H1 (cell line): ENCODE data around the gene FBLN2. TPM values are rescaled to one million over a fixed set of nuclear protein-coding genes. Genes with fewer than 3 reads are reported as not detected.

Source experiments
- CTCF ChIA-PET: fragments of 300-600 bp; sonication (Branson Sonifier 250); formaldehyde crosslinking; loops from one replicate; lab custom pipeline; 2021; ENCODE audit not compliant: partially characterized antibody; lab: Charles Lee
- POLR2A ChIA-PET: fragments of 300-600 bp; sonication (Branson Sonifier 250); formaldehyde crosslinking; loops from one replicate; lab custom pipeline; 2021; ENCODE audit warnings: inconsistent platforms; ENCODE audit not compliant: partially characterized antibody; lab: Charles Lee
- DNase-seq, 2 experiments: peaks; one replicate each; pipeline versions ENCODE4 v3.0.0 to v3.0.0-alpha.2; 2010 to 2022; ENCODE audit warnings: low spot score in 2 of 2, low read depth in 1 of 2, mixed read lengths in 1 of 2
- FAIRE-seq: peaks from 2 replicates; lab custom pipeline; 2011; peaks lifted over from hg19 to GRCh38; lab: Jason Lieb, UNC
- H2AFZ ChIP-seq: 2 replicates; pipeline ENCODE4 v1.8.1; 2012; ENCODE audit warnings: low read length, inconsistent platforms
- H2AK5ac ChIP-seq: 2 replicates; pipeline ENCODE4 v1.6.1; 2013; ENCODE audit warnings: low read depth, low read length
- H2BK120ac ChIP-seq: replicated peaks from 2 replicates; pipeline ENCODE3; 2013; ENCODE audit warnings: low read depth, low read length, inconsistent platforms
- H2BK12ac ChIP-seq: 2 replicates; pipeline ENCODE4 v1.6.1; 2013; ENCODE audit warnings: low read depth, low read length
- H2BK15ac ChIP-seq: 2 replicates; pipeline ENCODE4 v1.6.1; 2013; ENCODE audit warnings: low read length
- H2BK20ac ChIP-seq: 2 replicates; pipeline ENCODE4 v1.6.1; 2013; ENCODE audit warnings: low read length
- H2BK5ac ChIP-seq: 2 replicates; pipeline ENCODE4 v1.6.1; 2013; ENCODE audit warnings: low read depth, low read length
- H3K14ac ChIP-seq: 2 replicates; pipeline ENCODE4 v1.6.1; 2013; ENCODE audit warnings: inconsistent platforms; ENCODE audit not compliant: insufficient read length
- H3K18ac ChIP-seq: 2 replicates; pipeline ENCODE4 v1.6.1; 2013; ENCODE audit warnings: low read length; ENCODE audit errors: extremely low read depth
- H3K23ac ChIP-seq: 2 replicates; pipeline ENCODE4 v1.6.1; 2013; ENCODE audit warnings: inconsistent platforms; ENCODE audit not compliant: insufficient read length
- H3K23me2 ChIP-seq: 2 replicates; pipeline ENCODE4 v1.6.1; 2013; ENCODE audit warnings: low read depth, low read length
- H3K27ac ChIP-seq: 2 replicates; pipeline ENCODE4 v1.6.1; 2011; ENCODE audit warnings: low read depth, low read length, inconsistent platforms
- H3K27me3 ChIP-seq, 4 experiments: replicated peaks in 1 of 4; 1 replicate in 1 of 4; 2 replicates in 3 of 4; pipeline versions ENCODE4 v1.6.1 to v1.8.1; 2011 to 2013; ENCODE audit warnings: low read length in 3 of 4, mild to moderate bottlenecking in 3 of 4, inconsistent platforms in 2 of 4, mixed read lengths in 2 of 4, moderate library complexity in 1 of 4; ENCODE audit not compliant: control insufficient read depth in 3 of 4, insufficient read depth in 3 of 4; ENCODE audit errors: extremely low read depth in 1 of 4
- H3K36me3 ChIP-seq, 4 experiments: 2 replicates each; pipeline versions ENCODE4 v1.6.1 to v1.8.1; 2011 to 2013; ENCODE audit warnings: mild to moderate bottlenecking in 4 of 4, low read length in 3 of 4, moderate library complexity in 2 of 4, control low read depth in 1 of 4, inconsistent platforms in 1 of 4; ENCODE audit not compliant: insufficient read depth in 4 of 4, control insufficient read depth in 2 of 4
- H3K4ac ChIP-seq: replicated peaks from 2 replicates; pipeline ENCODE3; 2013; ENCODE audit warnings: low read length, low read depth, mixed read lengths, inconsistent platforms; ENCODE audit not compliant: insufficient read length
- H3K4me1 ChIP-seq, 4 experiments: replicated peaks in 1 of 4; 1 replicate in 1 of 4; 2 replicates in 3 of 4; pipeline versions ENCODE4 v1.6.1 to v1.8.1; 2011 to 2013; ENCODE audit warnings: low read length in 3 of 4, inconsistent platforms in 2 of 4, mixed read lengths in 1 of 4; ENCODE audit not compliant: insufficient read depth in 4 of 4, control insufficient read depth in 3 of 4
- H3K4me2 ChIP-seq, 2 experiments: 2 replicates each; pipeline versions ENCODE4 v1.6.1 to v1.8.1; 2011 to 2013; ENCODE audit warnings: low read depth in 2 of 2, low read length in 2 of 2, control low read depth in 1 of 2, inconsistent platforms in 1 of 2, mild to moderate bottlenecking in 1 of 2; ENCODE audit not compliant: insufficient read depth in 1 of 2
- H3K4me3 ChIP-seq, 4 experiments: fragments of 200-600, 300-600 bp in 1 of 4; sonication (generic), shearing (Covaris generic), sonication (Bioruptor Twin) in 1 of 4; 2 replicates each; pipeline versions ENCODE4 v1.5.1 to v1.8.1; 2011 to 2016; ENCODE audit warnings: low read length in 4 of 4, low read depth in 3 of 4, control low read depth in 2 of 4, inconsistent platforms in 2 of 4, mild to moderate bottlenecking in 2 of 4, mixed read lengths in 1 of 4, moderate library complexity in 1 of 4; ENCODE audit not compliant: insufficient read depth in 2 of 4; ENCODE audit errors: extremely low read depth in 1 of 4
- H3K56ac ChIP-seq: replicated peaks from 2 replicates; pipeline ENCODE3; 2013; ENCODE audit warnings: low read depth, mild to moderate bottlenecking, mixed read lengths, low read length, inconsistent platforms; ENCODE audit not compliant: insufficient read length
- H3K79me1 ChIP-seq: 2 replicates; pipeline ENCODE4 v1.6.1; 2013; ENCODE audit warnings: low read depth, low read length, control low read depth
- H3K79me2 ChIP-seq, 2 experiments: 2 replicates each; pipeline versions ENCODE4 v1.6.1 to v1.8.1; 2012 to 2013; ENCODE audit warnings: low read length in 2 of 2, mild to moderate bottlenecking in 2 of 2, inconsistent platforms in 1 of 2; ENCODE audit not compliant: insufficient read depth in 2 of 2, control insufficient read depth in 1 of 2
- H3K9ac ChIP-seq, 4 experiments: replicated peaks in 1 of 4; 1 replicate in 1 of 4; 2 replicates in 3 of 4; pipeline versions ENCODE4 v1.6.1 to v1.8.1; 2011 to 2013; ENCODE audit warnings: low read depth in 3 of 4, low read length in 3 of 4, control low read depth in 2 of 4, mild to moderate bottlenecking in 2 of 4, moderate library complexity in 2 of 4, inconsistent platforms in 1 of 4; ENCODE audit errors: extremely low read depth in 1 of 4
- H3K9me3 ChIP-seq, 2 experiments: 2 replicates each; pipeline versions ENCODE4 v1.6.1 to v1.8.1; 2012 to 2013; ENCODE audit warnings: mild to moderate bottlenecking in 2 of 2, moderate library complexity in 2 of 2, control low read depth in 1 of 2, inconsistent platforms in 1 of 2, low read depth in 1 of 2, low read length in 1 of 2, mixed read lengths in 1 of 2; ENCODE audit not compliant: insufficient read depth in 2 of 2
- H4K20me1 ChIP-seq, 2 experiments: replicated peaks in 1 of 2; 2 replicates each; pipeline versions ENCODE3 to v1.8.1; 2011 to 2013; ENCODE audit warnings: inconsistent platforms in 2 of 2, low read length in 2 of 2, mild to moderate bottlenecking in 1 of 2; ENCODE audit not compliant: insufficient read depth in 2 of 2, control insufficient read depth in 1 of 2
- H4K5ac ChIP-seq: 2 replicates; pipeline ENCODE4 v1.6.1; 2013; ENCODE audit warnings: low read length, low read depth, mixed read lengths, inconsistent platforms; ENCODE audit not compliant: insufficient read length
- H4K8ac ChIP-seq: 2 replicates; pipeline ENCODE4 v1.8.0; 2013; ENCODE audit warnings: mild to moderate bottlenecking, moderate library complexity, low read length, inconsistent platforms; ENCODE audit not compliant: insufficient read depth; ENCODE audit errors: extremely low read depth
- H4K91ac ChIP-seq: replicated peaks from 2 replicates; pipeline ENCODE3; 2013; ENCODE audit warnings: low read length, mixed read lengths, inconsistent platforms; ENCODE audit not compliant: insufficient read length
- BACH1 ChIP-seq: IDR thresholded peaks from 2 replicates; pipeline ENCODE4 v1.6.1; 2012; ENCODE audit warnings: low read length, improper control_type of control experiment
- CBX5 ChIP-seq: fragments of 300-800, 300-1000 bp; sonication (generic); IDR thresholded peaks from 2 replicates; pipeline ENCODE4 v1.7.1; 2016; ENCODE audit warnings: antibody characterized with exemption, low read length, low read depth
- CREB1 ChIP-seq: IDR thresholded peaks from 2 replicates; pipeline ENCODE4 v1.6.1; 2012; ENCODE audit warnings: inconsistent platforms
- JUND ChIP-seq: IDR thresholded peaks from 2 replicates; pipeline ENCODE4 v1.6.1; 2011; ENCODE audit warnings: mild to moderate bottlenecking, improper control_type of control experiment, low read length
- MAX ChIP-seq: IDR thresholded peaks from 2 replicates; pipeline ENCODE4 v1.6.1; 2012; ENCODE audit warnings: inconsistent platforms
- RXRA ChIP-seq: IDR thresholded peaks from 2 replicates; pipeline ENCODE4 v1.6.1; 2011; ENCODE audit warnings: low read depth, mild to moderate bottlenecking, low read length, moderate library complexity; ENCODE audit not compliant: insufficient read depth
- SIRT6 ChIP-seq: IDR thresholded peaks from one replicate; pipeline ENCODE4 v1.7.1; 2012; ENCODE audit warnings: low read length, inconsistent platforms
- SP1 ChIP-seq: IDR thresholded peaks from 2 replicates; pipeline ENCODE4 v1.6.1; 2011; ENCODE audit warnings: low read depth, low read length
- SP2 ChIP-seq: IDR thresholded peaks from 2 replicates; pipeline ENCODE4 v1.6.1; 2012; ENCODE audit warnings: mild to moderate bottlenecking, low read length, inconsistent platforms
- SRF ChIP-seq: IDR thresholded peaks from 2 replicates; pipeline ENCODE4 v1.6.1; 2011; ENCODE audit warnings: mild to moderate bottlenecking, low read depth, low read length, moderate library complexity
- SUZ12 ChIP-seq: fragments of 200-600 bp; sonication (generic); IDR thresholded peaks from 2 replicates; pipeline ENCODE4 v1.6.1; 2012; ENCODE audit warnings: mild to moderate bottlenecking, inconsistent platforms, low read length, moderate library complexity, mixed read lengths
- TAF1 ChIP-seq: IDR thresholded peaks from 2 replicates; pipeline ENCODE4 v1.6.1; 2011; ENCODE audit warnings: mild to moderate bottlenecking, low read depth, low read length
- TCF12 ChIP-seq: IDR thresholded peaks from 2 replicates; pipeline ENCODE4 v1.6.1; 2011; ENCODE audit warnings: low read depth, mild to moderate bottlenecking, low read length
- WGBS, 2 experiments: shearing (Covaris generic) in 1 of 2; methylation state at CpG; one replicate each; pipeline versions ENCODE4 v1.1.6 to v1.1.7; 2013 to 2015; ENCODE audit warnings: low lambda C conversion rate in 2 of 2, mixed read lengths in 2 of 2, inconsistent platforms in 1 of 2, low coverage in 1 of 2, missing lambda C conversion rate in 1 of 2; ENCODE audit not compliant: insufficient replicate concordance in 2 of 2, insufficient coverage in 1 of 2, insufficient read length in 1 of 2; ENCODE audit errors: extremely low coverage in 1 of 2, missing lambda C conversion rate in 1 of 2; 5-methylcytosine and 5-hydroxymethylcytosine counted together
- polyA plus RNA-seq, 7 experiments: library from polyadenylated mRNA; depleted of rRNA in 3 of 7; stranded (reverse) in 5 of 7; unstranded in 2 of 7; fragments of >200 nt in 5 of 7; fragments of 200-250 nt in 2 of 7; gene quantifications; 1 replicate in 5 of 7; 2 replicates in 1 of 7; 4 replicates in 1 of 7; pipeline versions ENCODE4 v1.2.1 to v1.2.3, GENCODE V29; 2011 to 2013; ENCODE audit warnings: missing spikeins in 2 of 7, mixed read lengths in 2 of 7
- total RNA-seq: library from RNA; stranded (reverse); fragmentation: NEBNext Ultra II Directional; extraction: Animal tissue kit (Norgen Biotek cat#: 25700); gene quantifications from 2 replicates; pipeline ENCODE4 v1.2.1, GENCODE V29; 2021
- TF ChIP-seq, protein P1 (sequence below): IDR thresholded peaks from 2 replicates; pipeline ENCODE4 v1.6.1; 2011; ENCODE audit warnings: low read depth, mild to moderate bottlenecking, low read length; ENCODE audit not compliant: insufficient read depth

FBLN2 gene
- total and polyA plus RNA-seq, 2 of the 8 experiments (the other 6 are each of a cell fraction or from before 2014, with no cell fraction given): 17.4 to 24.2 TPM

- no peak overlapping the region for H2BK120ac ChIP-seq
- H3K9ac ChIP-seq: no peak overlapping the region
- H4K5ac ChIP-seq: no peak overlapping the region
- peaks cover 0 to 8% (median 6%) of the 10 kb centered on the region in 4 experiments; a peak in 5 of 7 replicates for H3K4me1 ChIP-seq
- H3K79me1 ChIP-seq: no peaks in the 10 kb centered on the region
- H2BK15ac ChIP-seq: no peak overlapping the region
- no peak overlapping the region for H4K91ac ChIP-seq
- DNase-seq: no peak
- no peak overlapping the region for H3K18ac ChIP-seq
- no peak overlapping the region for H2BK5ac ChIP-seq
- H3K23ac ChIP-seq: no peak overlapping the region
- no peak for FAIRE-seq
- no peak overlapping the region for H4K8ac ChIP-seq
- H3K23me2 ChIP-seq: peaks cover 1% of the 10 kb centered on the region; the same call in 1 of the 2 replicates
- ChIA-PET POLR2A (interaction anchor here (0.6 to 1.2 kb wide), 3 partner anchors 157 to 231 kb away, joined by 3 to 4 read pairs (median 3); no protein-coding TSS in a partner anchor), CTCF (interaction anchor here (0.8 to 34.9 kb wide), 56 partner anchors 9 to 882 kb away, joined by 3 to 772 read pairs (median 6); partner anchors contain the start of gene WNT7A)
- H3K56ac ChIP-seq: no peak overlapping the region
- WGBS, 2 experiments: 84% methylated on average over 8 of the region's 8 CpGs; no CpG with 5 or more reads in 1 of the 2 experiments
- no peak overlapping the region for H2AFZ ChIP-seq
- H2BK20ac ChIP-seq: no peak overlapping the region
- 0 out of 2 replicates have a peak overlapping the region, but pooled peaks have one; percentile 12 for H2BK12ac ChIP-seq
- H3K27me3 ChIP-seq: peaks cover 1 to 31% (median 27%) of the 10 kb centered on the region in 4 experiments
- no peak overlapping the region for H3K4ac ChIP-seq
- H4K20me1 ChIP-seq: no peaks in the 10 kb centered on the region
- no peaks in the 10 kb centered on the region for H3K9me3 ChIP-seq
- H3K14ac ChIP-seq: no peak overlapping the region
- no peaks in the 10 kb centered on the region for H3K36me3 ChIP-seq
- no peak overlapping the region for H3K4me3 ChIP-seq
- H3K4me2 ChIP-seq: no peak overlapping the region
- H2AK5ac ChIP-seq: no peak overlapping the region
- no peaks in the 10 kb centered on the region for H3K79me2 ChIP-seq
- no peak overlapping the region for H3K27ac ChIP-seq
- TF ChIP-seq CBX5 (no peak), TCF12 (no peak), RXRA (no peak), CREB1 (no peak), SRF (no peak), MAX (no peak), TAF1 (no peak), SP2 (no peak), JUND (no peak), SUZ12 (no peak), SP1 (no peak), BACH1 (no peak), SIRT6 (no peak)
- TF ChIP-seq, protein P1, sequence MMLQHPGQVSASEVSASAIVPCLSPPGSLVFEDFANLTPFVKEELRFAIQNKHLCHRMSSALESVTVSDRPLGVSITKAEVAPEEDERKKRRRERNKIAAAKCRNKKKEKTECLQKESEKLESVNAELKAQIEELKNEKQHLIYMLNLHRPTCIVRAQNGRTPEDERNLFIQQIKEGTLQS: no peak
These were observed 107.8 kb downstream of the FBLN2 start for GRCh38 chr3:13656584-13657301.
